ENCODE measurements around the gene PSMB5.

Gene PSMB5

DNA sequence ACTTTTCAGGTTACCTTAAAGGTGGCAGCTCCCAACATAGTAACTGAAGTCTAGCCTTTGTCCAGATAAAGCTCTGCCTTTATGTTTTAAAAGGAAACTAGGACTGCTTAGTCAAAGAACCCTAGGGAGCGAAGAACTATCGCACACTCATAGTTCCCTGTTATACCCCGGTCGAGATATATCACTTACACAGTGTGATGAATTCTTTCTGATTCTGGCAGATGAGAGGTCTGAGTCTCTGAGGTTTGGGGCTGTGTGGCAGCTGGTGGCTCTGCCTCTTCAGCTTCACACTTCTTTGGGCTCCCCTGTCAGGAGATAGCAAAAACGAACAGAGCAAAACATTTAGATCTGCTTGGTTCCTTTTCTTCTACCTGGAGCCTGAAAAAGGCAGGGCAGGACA, 43.3 kb upstream of the PSMB5 start:
- Histone ChIP-seq H3K4me2 (ENCODE audit: low read length) (no peak overlapping the region), H2AK5ac (ENCODE audit: low read length) (peak overlapping the region; percentile 69)

GRCh38 chr14:23076785-23077408, 42.2 kb upstream of the PSMB5 start:
- H3K14ac ChIP-seq (ENCODE audit: low read length): peak overlapping the region; percentile 30
- H3K4me1 ChIP-seq (ENCODE audit: control insufficient read depth in 1 of 2, insufficient read depth in 2 of 2, low read length in 2 of 2): peaks cover 22 to 23% of the 10 kb centered on the region in 2 experiments
- H3K36me3 ChIP-seq (ENCODE audit: control insufficient read depth in 1 of 2, insufficient read depth in 2 of 2, low read length in 2 of 2): peaks cover 12 to 47% of the 10 kb centered on the region in 2 experiments
- no peak overlapping the region for H3K4me2 ChIP-seq (ENCODE audit: low read length)
- no peak overlapping the region for H3K23ac ChIP-seq (ENCODE audit: low read length)
- DNase-seq: peak in 1 of 2 donors; percentile 71
- no peak overlapping the region for H2BK12ac ChIP-seq (ENCODE audit: low read length)
- no peak overlapping the region for H4K91ac ChIP-seq (ENCODE audit: low read depth, low read length)
- peaks cover 8% of the 10 kb centered on the region for H3K79me1 ChIP-seq (ENCODE audit: low read length)
- H3K79me2 ChIP-seq (ENCODE audit: control insufficient read depth, insufficient read depth, low read length, poor library complexity): no peaks in the 10 kb centered on the region
- no peak overlapping the region for H3K9ac ChIP-seq (ENCODE audit: low read length)
- H3K4ac ChIP-seq (ENCODE audit: low read depth, low read length): no peak overlapping the region
- H2AFZ ChIP-seq (ENCODE audit: insufficient read depth, low read length, poor library complexity): no peak overlapping the region
- H3K9me3 ChIP-seq (ENCODE audit: insufficient read depth, low read depth, low read length): no peaks in the 10 kb centered on the region
- H2BK120ac ChIP-seq (ENCODE audit: insufficient read depth, low read length, poor library complexity): no peak overlapping the region
- no peaks in the 10 kb centered on the region for H3K27me3 ChIP-seq (ENCODE audit: insufficient read depth, low read length)
- no peak overlapping the region for H4K8ac ChIP-seq (ENCODE audit: low read depth, low read length)
- no peak overlapping the region for H3K4me3 ChIP-seq (ENCODE audit: low read depth, low read length)
- peak overlapping the region; percentile 41 for H3K27ac ChIP-seq (ENCODE audit: low read depth, low read length)
- no peak overlapping the region for H2AK5ac ChIP-seq (ENCODE audit: low read length)
- H3K18ac ChIP-seq (ENCODE audit: low read length): no peak overlapping the region
- no peak overlapping the region for H2BK5ac ChIP-seq (ENCODE audit: low read depth, low read length, poor library complexity)
- WGBS (ENCODE audit: extremely low coverage, insufficient coverage, insufficient read length): no CpG with 5 or more reads among the region's 5 CpGs
- no peak overlapping the region for H4K12ac ChIP-seq (ENCODE audit: low read depth, low read length)

More for the DNA sequence above, 43.3 kb upstream of the PSMB5 start:
- H4K8ac ChIP-seq (ENCODE audit: low read depth, low read length): peak overlapping the region; percentile 66
- H4K12ac ChIP-seq (ENCODE audit: low read depth, low read length): no peak overlapping the region
- H3K4me1 ChIP-seq (ENCODE audit: control insufficient read depth in 1 of 2, insufficient read depth in 2 of 2, low read length in 2 of 2): peaks cover 18% of the 10 kb centered on the region in 2 experiments
- peak overlapping the region; percentile 60 for H3K18ac ChIP-seq (ENCODE audit: low read length)
- peak overlapping the region; percentile 88 for H2BK120ac ChIP-seq (ENCODE audit: insufficient read depth, low read length, poor library complexity)
- no peaks in the 10 kb centered on the region for H3K79me2 ChIP-seq (ENCODE audit: control insufficient read depth, insufficient read depth, low read length, poor library complexity)
- WGBS (ENCODE audit: extremely low coverage, insufficient coverage, insufficient read length): no CpG with 5 or more reads among the region's 5 CpGs
- peak overlapping the region; percentile 85 for H3K27ac ChIP-seq (ENCODE audit: low read depth, low read length)
- H3K4ac ChIP-seq (ENCODE audit: low read depth, low read length): no peak overlapping the region
- H3K79me1 ChIP-seq (ENCODE audit: low read length): peaks cover 8% of the 10 kb centered on the region
- H4K91ac ChIP-seq (ENCODE audit: low read depth, low read length): peak overlapping the region; percentile 78
- no peak overlapping the region for H3K14ac ChIP-seq (ENCODE audit: low read length)
- DNase-seq: no peak
- no peak overlapping the region for H3K9ac ChIP-seq (ENCODE audit: low read length)
- peak overlapping the region; percentile 89 for H2BK12ac ChIP-seq (ENCODE audit: low read length)
- H2AFZ ChIP-seq (ENCODE audit: insufficient read depth, low read length, poor library complexity): no peak overlapping the region
- H2BK5ac ChIP-seq (ENCODE audit: low read depth, low read length, poor library complexity): peak overlapping the region; percentile 93
- peaks cover 18 to 46% of the 10 kb centered on the region in 2 experiments for H3K36me3 ChIP-seq (ENCODE audit: control insufficient read depth in 1 of 2, insufficient read depth in 2 of 2, low read length in 2 of 2)
- no peaks in the 10 kb centered on the region for H3K9me3 ChIP-seq (ENCODE audit: insufficient read depth, low read depth, low read length)
- no peak overlapping the region for H3K4me3 ChIP-seq (ENCODE audit: low read depth, low read length)
- no peaks in the 10 kb centered on the region for H3K27me3 ChIP-seq (ENCODE audit: insufficient read depth, low read length)
- no peak overlapping the region for H3K23ac ChIP-seq (ENCODE audit: low read length)

- Histone ChIP-seq H3K23ac (ENCODE audit: low read length) (no peak overlapping the region), H3K36me3 (ENCODE audit: control insufficient read depth in 1 of 2, insufficient read depth in 2 of 2, low read length in 2 of 2) (peaks cover 7 to 36% of the 10 kb centered on the region in 2 experiments), H4K91ac (ENCODE audit: low read depth, low read length) (no peak overlapping the region), H3K4me2 (ENCODE audit: low read length) (no peak overlapping the region), H3K9me3 (ENCODE audit: insufficient read depth, low read depth, low read length) (no peaks in the 10 kb centered on the region), H3K4me3 (ENCODE audit: low read depth, low read length) (no peak overlapping the region), H3K27ac (ENCODE audit: low read depth, low read length) (no peak overlapping the region), H3K18ac (ENCODE audit: low read length) (no peak overlapping the region), H2AFZ (ENCODE audit: insufficient read depth, low read length, poor library complexity) (no peak overlapping the region), H3K9ac (ENCODE audit: low read length) (no peak overlapping the region), H3K79me2 (ENCODE audit: control insufficient read depth, insufficient read depth, low read length, poor library complexity) (peaks cover 8% of the 10 kb centered on the region), H3K79me1 (ENCODE audit: low read length) (peaks cover 18% of the 10 kb centered on the region), H2BK120ac (ENCODE audit: insufficient read depth, low read length, poor library complexity) (no peak overlapping the region), H2BK5ac (ENCODE audit: low read depth, low read length, poor library complexity) (no peak overlapping the region), H3K4ac (ENCODE audit: low read depth, low read length) (no peak overlapping the region), H4K12ac (ENCODE audit: low read depth, low read length) (no peak overlapping the region), H3K27me3 (ENCODE audit: insufficient read depth, low read length) (no peaks in the 10 kb centered on the region), H4K8ac (ENCODE audit: low read depth, low read length) (no peak overlapping the region), H3K14ac (ENCODE audit: low read length) (no peak overlapping the region), H2BK12ac (ENCODE audit: low read length) (no peak overlapping the region), H2AK5ac (ENCODE audit: low read length) (no peak overlapping the region), H3K4me1 (ENCODE audit: control insufficient read depth in 1 of 2, insufficient read depth in 2 of 2, low read length in 2 of 2) (peaks cover 22 to 23% of the 10 kb centered on the region in 2 experiments)
- no peak for DNase-seq
- WGBS (ENCODE audit: extremely low coverage, insufficient coverage, insufficient read length): no CpG with 5 or more reads among the region's 1 CpG
These were observed 40.2 kb upstream of the PSMB5 start for GRCh38 chr14:23074906-23075305.

GRCh38 chr14:23071921-23072539, 37.3 kb upstream of the PSMB5 start:
- H4K12ac ChIP-seq (ENCODE audit: low read depth, low read length): no peak overlapping the region
- H3K79me1 ChIP-seq (ENCODE audit: low read length): peaks cover 13% of the 10 kb centered on the region

More at GRCh38 chr14:23071921-23072539, 37.3 kb upstream of the PSMB5 start:
- no peak overlapping the region for H3K4me3 ChIP-seq (ENCODE audit: low read depth, low read length)
- no peak overlapping the region for H2BK120ac ChIP-seq (ENCODE audit: insufficient read depth, low read length, poor library complexity)
- H3K9me3 ChIP-seq (ENCODE audit: insufficient read depth, low read depth, low read length): no peaks in the 10 kb centered on the region
- no peak overlapping the region for H3K4ac ChIP-seq (ENCODE audit: low read depth, low read length)
- H2BK12ac ChIP-seq (ENCODE audit: low read length): no peak overlapping the region
- no peak overlapping the region for H3K18ac ChIP-seq (ENCODE audit: low read length)
- no CpG with 5 or more reads among the region's 5 CpGs for WGBS (ENCODE audit: extremely low coverage, insufficient coverage, insufficient read length)
- no peak overlapping the region for H3K23ac ChIP-seq (ENCODE audit: low read length)
- peaks cover 19 to 44% of the 10 kb centered on the region in 2 experiments for H3K36me3 ChIP-seq (ENCODE audit: control insufficient read depth in 1 of 2, insufficient read depth in 2 of 2, low read length in 2 of 2)
- H4K8ac ChIP-seq (ENCODE audit: low read depth, low read length): no peak overlapping the region
- no peak overlapping the region for H3K14ac ChIP-seq (ENCODE audit: low read length)
- peaks cover 21 to 22% of the 10 kb centered on the region in 2 experiments for H3K4me1 ChIP-seq (ENCODE audit: control insufficient read depth in 1 of 2, insufficient read depth in 2 of 2, low read length in 2 of 2)
- H2AFZ ChIP-seq (ENCODE audit: insufficient read depth, low read length, poor library complexity): no peak overlapping the region
- peak overlapping the region; percentile 56 for H3K4me2 ChIP-seq (ENCODE audit: low read length)
- H2AK5ac ChIP-seq (ENCODE audit: low read length): no peak overlapping the region
- peaks cover 14% of the 10 kb centered on the region for H3K79me2 ChIP-seq (ENCODE audit: control insufficient read depth, insufficient read depth, low read length, poor library complexity)
- peak; percentile 54 to 69 for DNase-seq
- no peak overlapping the region for H2BK5ac ChIP-seq (ENCODE audit: low read depth, low read length, poor library complexity)
- H4K91ac ChIP-seq (ENCODE audit: low read depth, low read length): peak overlapping the region; percentile 29
- no peaks in the 10 kb centered on the region for H3K27me3 ChIP-seq (ENCODE audit: insufficient read depth, low read length)
- no peak overlapping the region for H3K9ac ChIP-seq (ENCODE audit: low read length)
- peak overlapping the region; percentile 54 for H3K27ac ChIP-seq (ENCODE audit: low read depth, low read length)
